Measurements from ENCODE around the gene PDCD10. TPM values are rescaled to one million over a fixed set of nuclear protein-coding genes. Genes with fewer than 3 reads are reported as not detected.

Gene PDCD10
- total RNA-seq, 1 donor from 2014 or later: 35.3 TPM

DNA sequence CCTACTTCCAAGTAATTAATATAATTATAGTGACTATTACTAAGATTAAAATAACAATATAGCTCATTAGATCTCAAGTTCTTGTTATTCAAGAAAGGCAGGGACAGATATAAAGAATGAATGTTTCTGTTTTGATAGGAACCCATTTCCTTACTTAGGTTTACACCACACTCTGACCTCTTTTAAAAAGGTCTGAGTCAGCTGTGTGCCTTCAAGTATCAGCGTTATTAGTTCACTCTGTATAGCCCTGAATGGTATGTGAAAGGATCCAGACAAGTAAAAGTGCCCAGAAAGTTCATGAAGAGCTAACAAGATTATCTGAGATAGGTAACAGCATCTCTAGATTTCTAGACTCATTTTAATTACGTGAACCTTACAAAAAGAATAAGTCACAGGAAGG, 28.9 kb downstream of the PDCD10 start:
- no peak for DNase-seq (ENCODE audit: low spot score in 2 of 2, unreplicated experiment in 2 of 2)
- no peak overlapping the region for H3K27ac Mint-ChIP-seq

DNA sequence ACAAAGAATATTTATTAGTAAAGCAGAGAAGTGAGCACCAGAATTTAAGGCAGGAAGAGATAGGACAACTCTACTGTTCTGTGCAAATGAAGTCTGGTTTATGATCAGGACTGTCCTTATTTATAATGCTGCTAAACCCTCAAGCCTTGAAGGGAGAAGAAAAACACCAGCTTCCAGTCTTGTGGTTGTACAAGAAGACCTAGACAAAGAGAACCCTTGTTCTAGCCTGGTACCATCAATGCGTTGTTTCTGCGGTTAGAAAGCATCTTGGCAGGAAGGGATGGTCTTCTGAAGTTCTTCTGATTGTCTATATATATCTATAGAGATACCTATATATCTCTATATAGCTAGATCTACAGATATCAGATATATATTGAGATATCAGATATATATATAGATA, 33.8 kb downstream of the PDCD10 start:
- H3K27me3 Mint-ChIP-seq (ENCODE audit: low read depth): no peaks in the 10 kb centered on the region
- peaks cover 5% of the 10 kb centered on the region for H3K4me1 Mint-ChIP-seq
- H3K27ac Mint-ChIP-seq: no peak overlapping the region
- no peak overlapping the region for H3K4me3 Mint-ChIP-seq
- TF ChIP-seq, protein P1, sequence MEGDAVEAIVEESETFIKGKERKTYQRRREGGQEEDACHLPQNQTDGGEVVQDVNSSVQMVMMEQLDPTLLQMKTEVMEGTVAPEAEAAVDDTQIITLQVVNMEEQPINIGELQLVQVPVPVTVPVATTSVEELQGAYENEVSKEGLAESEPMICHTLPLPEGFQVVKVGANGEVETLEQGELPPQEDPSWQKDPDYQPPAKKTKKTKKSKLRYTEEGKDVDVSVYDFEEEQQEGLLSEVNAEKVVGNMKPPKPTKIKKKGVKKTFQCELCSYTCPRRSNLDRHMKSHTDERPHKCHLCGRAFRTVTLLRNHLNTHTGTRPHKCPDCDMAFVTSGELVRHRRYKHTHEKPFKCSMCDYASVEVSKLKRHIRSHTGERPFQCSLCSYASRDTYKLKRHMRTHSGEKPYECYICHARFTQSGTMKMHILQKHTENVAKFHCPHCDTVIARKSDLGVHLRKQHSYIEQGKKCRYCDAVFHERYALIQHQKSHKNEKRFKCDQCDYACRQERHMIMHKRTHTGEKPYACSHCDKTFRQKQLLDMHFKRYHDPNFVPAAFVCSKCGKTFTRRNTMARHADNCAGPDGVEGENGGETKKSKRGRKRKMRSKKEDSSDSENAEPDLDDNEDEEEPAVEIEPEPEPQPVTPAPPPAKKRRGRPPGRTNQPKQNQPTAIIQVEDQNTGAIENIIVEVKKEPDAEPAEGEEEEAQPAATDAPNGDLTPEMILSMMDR (IDR thresholded peaks at IDR 0.05; ENCODE audit: unreplicated experiment): no peak
- DNase-seq (ENCODE audit: low spot score in 2 of 2, unreplicated experiment in 2 of 2): no peak
- H3K36me3 Mint-ChIP-seq: peaks cover 19% of the 10 kb centered on the region
- peaks cover 5% of the 10 kb centered on the region for H3K9me3 Mint-ChIP-seq

More for the DNA sequence above, 28.9 kb downstream of the PDCD10 start:
- Mint-ChIP-seq H3K36me3 (peaks cover 33% of the 10 kb centered on the region), H3K9me3 (peaks cover 5% of the 10 kb centered on the region), H3K4me1 (peaks cover 8% of the 10 kb centered on the region), H3K4me3 (no peak overlapping the region), H3K27me3 (ENCODE audit: low read depth) (no peaks in the 10 kb centered on the region)
- TF ChIP-seq, protein P1 (IDR thresholded peaks at IDR 0.05; ENCODE audit: unreplicated experiment): no peak

DNA sequence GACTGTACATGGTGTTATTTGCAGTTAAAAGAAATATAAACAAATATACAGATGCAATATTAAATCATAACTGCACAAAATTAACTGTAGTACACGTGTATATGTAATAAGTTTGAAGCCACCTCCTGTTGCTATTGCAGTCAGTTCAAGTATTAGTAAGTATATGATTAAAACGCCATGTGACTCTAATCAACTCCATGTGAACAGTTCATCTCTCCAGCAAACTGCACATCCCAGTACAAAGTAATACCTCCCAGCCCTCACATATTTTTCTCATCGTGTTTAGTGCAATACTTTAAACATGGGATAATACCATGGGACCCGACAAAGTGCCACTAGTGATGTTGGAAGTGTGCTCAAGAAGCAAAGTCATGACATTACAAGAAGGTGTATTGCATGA, 34.6 kb downstream of the PDCD10 start:
- no peak overlapping the region for H3K4me3 Mint-ChIP-seq
- H3K27ac Mint-ChIP-seq: no peak overlapping the region
- DNase-seq (ENCODE audit: low spot score in 2 of 2, unreplicated experiment in 2 of 2): no peak
- H3K9me3 Mint-ChIP-seq: peaks cover 5% of the 10 kb centered on the region
- TF ChIP-seq, protein P1 (IDR thresholded peaks at IDR 0.05; ENCODE audit: unreplicated experiment): no peak
- H3K27me3 Mint-ChIP-seq (ENCODE audit: low read depth): no peaks in the 10 kb centered on the region
- H3K4me1 Mint-ChIP-seq: no peaks in the 10 kb centered on the region
- H3K36me3 Mint-ChIP-seq: peaks cover 25% of the 10 kb centered on the region

DNA sequence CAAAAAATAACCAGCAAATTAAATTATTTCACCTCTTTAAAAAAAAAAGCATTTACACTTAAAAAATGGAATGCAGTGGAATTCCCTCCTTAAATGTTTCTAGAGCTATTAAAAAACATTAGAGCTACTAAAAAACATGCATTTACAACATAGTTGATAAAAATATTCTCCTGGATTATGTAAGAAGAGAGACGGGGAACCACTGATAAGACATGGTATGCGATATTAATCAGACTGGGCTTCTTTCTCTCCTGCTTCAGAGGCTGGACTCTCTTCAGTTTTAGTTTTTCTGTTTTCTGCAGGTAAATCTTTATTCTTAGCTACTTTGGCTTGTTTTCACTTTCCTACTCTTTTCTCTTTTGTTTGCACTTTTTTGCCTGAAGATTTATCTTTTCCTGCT, 40.6 kb downstream of the PDCD10 start:
- H3K4me1 Mint-ChIP-seq: peaks cover 9% of the 10 kb centered on the region
- no peaks in the 10 kb centered on the region for H3K9me3 Mint-ChIP-seq
- H3K27ac Mint-ChIP-seq: peak overlapping the region; percentile 47
- no peak for DNase-seq (ENCODE audit: low spot score in 2 of 2, unreplicated experiment in 2 of 2)
- no peaks in the 10 kb centered on the region for H3K27me3 Mint-ChIP-seq (ENCODE audit: low read depth)
- peaks cover 24% of the 10 kb centered on the region for H3K36me3 Mint-ChIP-seq
- H3K4me3 Mint-ChIP-seq: no peak overlapping the region
- TF ChIP-seq, protein P1 (IDR thresholded peaks at IDR 0.05; ENCODE audit: unreplicated experiment): no peak

DNA sequence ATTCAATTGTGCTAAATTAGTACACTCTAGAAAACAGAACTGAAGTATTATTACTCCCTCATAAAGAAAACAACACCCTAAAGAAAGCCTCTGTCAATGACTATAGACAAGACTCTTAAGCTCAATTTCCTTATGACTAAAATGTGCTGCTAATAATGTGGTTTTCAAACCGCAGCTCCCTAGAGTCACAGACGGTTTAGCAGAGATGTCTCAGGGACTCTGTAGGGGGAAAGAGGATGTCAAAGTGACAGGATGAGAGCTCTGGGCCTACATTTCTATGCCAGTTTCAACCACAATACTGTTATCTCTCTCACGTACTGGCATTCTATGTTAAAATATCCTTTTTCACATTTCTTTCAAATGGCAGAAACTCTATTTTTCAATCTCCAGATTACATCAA, 43.3 kb downstream of the PDCD10 start:
- DNase-seq (ENCODE audit: low spot score in 2 of 2, unreplicated experiment in 2 of 2): no peak
- Mint-ChIP-seq H3K27me3 (ENCODE audit: low read depth) (no peaks in the 10 kb centered on the region), H3K27ac (no peak overlapping the region), H3K4me1 (peaks cover 9% of the 10 kb centered on the region), H3K4me3 (no peak overlapping the region), H3K36me3 (peaks cover 24% of the 10 kb centered on the region), H3K9me3 (no peaks in the 10 kb centered on the region)
- TF ChIP-seq, protein P1 (IDR thresholded peaks at IDR 0.05; ENCODE audit: unreplicated experiment): no peak
